CD4-positive, alpha-beta T cell treated with Interleukin-1 beta for 1 hour (primary cell): Measurements from ENCODE around the gene SEC23B.

ENCODE experiments used
- DNase-seq, 2 donors: peaks; one replicate each; pipeline ENCODE4 v3.0.0-alpha.2; 2020 to 2022

Gene SEC23B

GRCh38 chr20:18527339-18527738, 19.6 kb downstream of the SEC23B start:
- no peak for DNase-seq

- no peak for DNase-seq
Observed at GRCh38 chr20:18527836-18528235, 20.1 kb downstream of the SEC23B start.

DNA sequence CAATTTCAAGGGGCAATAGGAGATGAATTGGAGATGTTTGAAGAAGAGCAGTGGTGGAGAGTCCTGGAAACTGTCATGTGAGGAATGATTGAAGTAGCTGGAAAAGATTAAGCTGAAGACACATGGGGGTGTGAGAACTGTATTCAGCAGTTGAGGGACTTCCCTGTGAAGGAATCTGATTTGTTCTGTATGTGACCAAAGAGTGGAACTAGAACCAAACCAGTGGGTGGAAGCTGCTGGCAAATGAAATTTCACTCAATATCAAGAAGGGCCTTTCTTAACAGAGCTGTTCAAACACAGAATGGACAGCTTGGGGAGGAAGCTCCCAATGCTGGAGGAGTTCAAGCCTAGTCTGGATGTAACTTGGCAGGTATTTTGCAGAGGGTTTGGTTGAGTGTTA, 21.3 kb downstream of the SEC23B start:
- DNase-seq = no peak

- DNase-seq = no peak
Observed at GRCh38 chr20:18532626-18533025, 24.9 kb downstream of the SEC23B start.

DNA sequence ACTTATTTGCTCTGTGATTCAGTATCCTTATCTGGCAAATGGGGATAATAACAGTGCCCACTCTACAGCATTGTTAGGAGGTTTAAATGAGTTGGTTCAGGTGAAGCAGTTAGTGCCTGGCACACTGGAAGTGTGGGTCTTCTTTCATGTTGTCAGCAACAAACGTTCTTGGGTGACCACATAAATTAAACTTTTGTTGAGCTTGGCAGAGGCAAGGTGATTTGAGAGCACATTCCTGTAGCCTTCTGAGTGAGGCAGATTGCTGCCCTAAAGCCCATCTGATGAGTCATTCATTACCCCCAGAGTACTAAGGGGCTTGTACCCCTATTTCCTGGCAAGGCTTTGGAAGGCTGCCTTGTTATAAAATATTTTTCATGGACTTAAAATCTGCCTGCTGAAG, 25.8 kb downstream of the SEC23B start:
- no peak for DNase-seq

DNA sequence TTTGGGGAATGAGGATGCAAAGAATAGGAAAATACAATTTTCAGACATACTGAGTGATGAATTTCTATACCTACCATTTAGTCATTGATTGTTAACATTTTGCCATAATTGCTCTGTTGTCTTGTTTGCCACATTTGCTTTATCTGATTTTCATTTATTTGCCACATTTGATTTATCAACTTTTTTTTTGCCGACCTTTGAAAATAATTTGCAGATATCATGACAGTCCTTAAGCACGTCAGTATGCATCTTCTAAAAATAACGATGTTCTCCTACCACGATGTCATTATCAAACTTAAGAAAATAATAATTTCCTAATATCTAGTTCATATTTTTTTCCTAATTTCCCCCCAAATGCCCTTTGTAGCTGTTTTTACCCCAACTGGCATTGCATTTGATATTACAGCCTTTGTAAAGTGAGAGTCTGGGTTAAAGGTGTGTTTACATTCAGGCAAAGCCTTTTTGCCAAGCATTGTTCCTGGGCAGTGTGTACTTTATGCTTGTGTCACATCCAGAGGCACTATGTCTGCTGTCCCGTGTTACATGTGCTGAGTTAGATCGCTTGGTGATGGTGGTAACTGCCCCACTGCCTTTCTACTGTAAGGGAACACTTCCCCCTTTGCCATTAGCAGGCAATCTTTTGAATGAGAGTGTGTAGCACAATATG, 26.4 kb downstream of the SEC23B start:
- DNase-seq = no peak

DNA sequence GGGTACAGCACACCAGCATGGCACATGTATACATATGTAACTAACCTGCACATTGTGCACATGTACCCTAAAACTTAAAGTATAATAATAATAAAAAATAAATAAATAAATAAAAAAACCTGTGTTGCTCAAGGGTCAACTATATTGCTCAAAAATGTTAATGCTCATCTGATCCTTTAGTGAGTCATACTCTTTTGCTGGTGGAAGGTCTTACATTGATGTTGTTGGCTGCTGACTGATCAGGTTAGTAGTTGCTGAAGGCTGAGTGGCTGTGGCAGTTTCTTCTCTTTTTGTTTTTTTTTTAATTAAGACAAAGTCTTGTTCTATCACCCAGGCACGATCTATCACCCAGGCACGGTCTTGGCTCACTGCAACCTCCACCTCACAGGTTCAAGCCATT, 29.9 kb downstream of the SEC23B start:
- DNase-seq = no peak

DNA sequence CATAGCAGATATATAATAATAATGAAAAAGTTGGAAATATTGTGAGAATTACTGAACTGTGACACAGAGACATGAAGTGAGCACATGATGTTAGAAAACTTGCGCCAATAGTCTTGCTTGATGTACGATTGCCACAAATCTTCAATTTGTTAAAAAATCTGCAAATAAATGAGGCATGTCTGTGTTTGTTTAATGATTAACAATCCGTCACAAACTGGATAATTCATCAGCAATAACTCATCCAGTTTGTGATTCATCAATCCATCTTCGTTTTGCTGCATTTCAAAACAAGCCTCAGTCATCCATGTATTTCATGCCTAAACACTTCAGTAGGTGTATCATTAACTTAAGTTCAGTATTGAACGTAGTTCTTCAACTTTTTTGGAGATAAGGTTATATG, 34.0 kb downstream of the SEC23B start:
- DNase-seq = no peak

GRCh38 chr20:18543216-18543615, 35.5 kb downstream of the SEC23B start:
- DNase-seq = no peak

DNA sequence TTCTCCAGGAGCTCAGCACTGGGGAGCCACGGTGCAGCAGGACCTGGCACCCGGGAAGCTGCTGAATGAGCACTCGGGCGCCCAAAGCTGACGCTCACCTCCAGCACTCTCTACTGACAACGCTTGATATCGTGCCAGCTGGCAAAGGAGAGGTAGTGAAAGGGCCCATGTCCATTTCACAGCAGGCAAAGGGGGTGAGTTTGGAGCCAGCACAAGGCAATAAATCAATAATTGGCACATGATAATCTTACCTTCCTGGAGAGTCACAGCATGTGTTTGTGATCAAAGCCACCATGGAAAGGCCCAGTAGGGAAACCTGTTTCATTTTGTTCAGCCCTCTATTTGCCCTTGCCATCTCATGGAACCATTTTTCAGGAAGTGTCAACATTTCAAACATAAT, 36.2 kb downstream of the SEC23B start:
- no peak for DNase-seq

- DNase-seq = no peak
Observed at GRCh38 chr20:18545566-18545965, 37.8 kb downstream of the SEC23B start.

- DNase-seq = no peak
Observed at GRCh38 chr20:18548465-18548864, 40.7 kb downstream of the SEC23B start.

DNA sequence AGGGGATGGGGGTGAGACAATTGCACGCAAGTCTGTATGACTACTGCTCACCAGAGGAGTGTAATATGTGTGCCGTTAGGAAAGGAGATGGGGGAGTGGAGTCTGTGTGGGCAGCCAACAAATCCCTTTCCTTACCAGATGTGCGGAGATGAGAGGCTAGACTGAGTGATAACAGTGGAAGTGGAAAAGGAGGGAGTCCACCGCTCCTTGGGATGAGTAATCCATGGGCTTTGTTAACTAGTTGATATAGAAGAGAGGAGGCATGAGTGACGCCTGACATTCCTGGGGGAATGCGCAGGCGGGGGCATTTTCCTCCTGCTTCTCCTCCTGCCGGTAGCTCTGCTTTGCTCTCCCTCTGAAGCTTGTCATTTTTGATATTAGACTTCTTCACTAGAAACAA, 46.0 kb downstream of the SEC23B start:
- no peak for DNase-seq

- DNase-seq = peak; percentile 94 to 95
Observed at GRCh38 chr20:18566892-18567738, 59.4 kb downstream of the SEC23B start, which contains the start of gene SMIM26. Gene SMIM26 (plus strand): TSS chr20:18567432. CDS start chr20:18567479, 47 bp downstream.

- DNase-seq = no peak
Observed at GRCh38 chr20:18567739-18568091, 60.0 kb downstream of the SEC23B start.

DNA sequence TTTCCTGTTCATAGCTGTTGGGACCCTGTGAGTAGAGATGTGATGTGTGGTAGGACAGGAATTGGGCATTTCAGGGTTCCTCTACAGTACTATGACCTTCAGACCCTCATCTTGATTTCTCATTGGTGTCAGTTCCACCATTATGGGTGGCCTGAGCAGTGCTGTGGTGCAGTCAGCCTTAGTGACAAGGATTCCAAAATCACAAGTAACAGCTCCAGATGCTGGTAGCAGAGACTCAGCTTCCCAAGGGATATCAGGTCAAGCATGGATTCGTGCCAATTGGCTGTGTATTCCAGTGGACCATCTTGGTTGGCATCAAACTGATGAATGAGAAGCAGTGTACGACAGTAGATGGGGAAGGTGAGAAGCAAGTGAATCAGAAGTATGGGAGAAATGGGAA, 63.3 kb downstream of the SEC23B start:
- no peak for DNase-seq

- DNase-seq = no peak
Observed at GRCh38 chr20:18571578-18571977, 63.8 kb downstream of the SEC23B start.

- DNase-seq = no peak
Observed at GRCh38 chr20:18577942-18578341, 70.2 kb downstream of the SEC23B start.

DNA sequence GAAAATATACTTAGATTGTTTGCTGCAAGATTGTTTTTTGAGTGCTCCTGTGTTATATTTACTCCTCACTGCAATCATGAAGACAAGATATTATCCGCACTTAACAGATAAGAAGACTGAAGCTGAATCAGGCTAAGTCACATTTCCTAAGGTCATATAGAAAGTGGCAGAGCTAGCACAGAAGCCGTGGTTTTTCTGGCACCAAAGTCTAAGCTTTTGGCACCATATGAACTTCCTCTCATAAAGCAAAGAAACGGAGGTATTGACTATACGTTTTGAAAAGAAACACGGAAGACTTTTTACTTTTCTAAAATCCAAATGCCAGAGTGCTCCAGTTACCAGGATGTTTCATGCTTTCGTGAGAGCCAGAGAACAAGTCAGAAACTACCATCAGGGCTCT, 70.8 kb downstream of the SEC23B start:
- no peak for DNase-seq

DNA sequence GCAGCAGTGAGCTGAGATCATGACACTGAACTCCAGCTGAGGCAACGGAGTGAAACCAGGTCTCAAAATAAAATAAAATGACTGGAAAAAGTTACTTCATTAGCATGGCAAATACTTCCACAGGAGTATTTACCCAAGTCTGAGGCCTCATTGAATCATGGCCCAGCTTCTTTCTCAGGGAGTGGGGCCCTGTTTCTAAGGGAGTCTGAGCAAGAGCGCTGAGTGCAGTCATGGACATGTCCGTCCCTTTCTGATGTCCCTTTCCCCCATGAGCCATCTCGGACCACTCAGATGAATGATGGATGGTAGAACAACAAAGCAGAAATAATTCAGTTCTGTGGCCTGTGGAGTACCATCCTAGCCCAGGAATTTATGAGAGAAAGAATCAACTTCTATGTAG, 72.3 kb downstream of the SEC23B start:
- no peak for DNase-seq

- DNase-seq = no peak
Observed at GRCh38 chr20:18585134-18585533, 77.4 kb downstream of the SEC23B start.

DNA sequence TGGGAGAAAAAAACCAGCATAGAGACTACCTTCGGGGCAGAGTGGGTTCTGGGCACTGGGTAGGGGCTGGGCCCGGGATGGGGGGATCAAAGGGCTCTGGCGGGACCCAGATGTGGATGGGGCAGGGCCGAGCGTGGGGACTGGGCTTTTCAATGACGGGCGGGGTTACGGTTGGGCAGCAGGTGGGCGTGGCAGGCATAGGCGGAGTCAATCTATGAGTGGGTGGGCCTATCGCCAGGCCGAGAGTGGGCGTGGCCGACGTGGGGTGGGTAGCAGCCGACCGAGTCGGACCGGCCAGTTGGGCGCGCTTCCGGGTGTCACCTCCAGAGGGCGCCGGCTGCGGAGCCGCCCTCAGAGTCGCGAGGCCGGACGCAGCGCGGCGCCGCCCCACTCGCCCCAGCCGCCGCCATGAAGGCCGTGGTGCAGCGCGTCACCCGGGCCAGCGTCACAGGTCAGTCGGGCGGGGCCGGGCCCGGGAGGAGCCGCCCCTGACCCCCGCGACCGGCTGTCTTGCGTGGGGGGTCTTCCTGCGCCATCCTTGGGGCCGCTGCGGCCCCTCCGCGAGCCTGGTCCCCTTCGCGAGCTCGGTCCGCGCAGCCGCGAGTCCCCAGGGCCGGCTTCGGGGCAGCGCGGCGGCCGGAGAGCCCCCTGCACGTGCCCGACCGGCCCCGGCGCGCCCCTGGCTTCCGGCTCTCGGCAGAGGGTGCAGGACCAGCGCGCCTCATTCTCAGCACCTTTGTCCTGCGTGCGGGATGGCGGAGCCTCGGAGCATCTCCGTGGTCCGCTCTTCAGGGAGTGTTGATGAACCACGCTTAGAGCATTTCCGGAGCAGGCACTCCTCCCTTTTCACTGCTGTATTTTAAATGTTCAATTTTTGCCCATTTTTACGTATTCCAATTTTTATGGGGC, 80.2 kb downstream of the SEC23B start, which contains the start of gene DTD1:
Gene DTD1 (plus strand): TSS at position 390 of the 909 bp plus-strand sequence. CDS start 19 bp downstream, at position 409.
- DNase-seq = peak; percentile 87 to 89

DNA sequence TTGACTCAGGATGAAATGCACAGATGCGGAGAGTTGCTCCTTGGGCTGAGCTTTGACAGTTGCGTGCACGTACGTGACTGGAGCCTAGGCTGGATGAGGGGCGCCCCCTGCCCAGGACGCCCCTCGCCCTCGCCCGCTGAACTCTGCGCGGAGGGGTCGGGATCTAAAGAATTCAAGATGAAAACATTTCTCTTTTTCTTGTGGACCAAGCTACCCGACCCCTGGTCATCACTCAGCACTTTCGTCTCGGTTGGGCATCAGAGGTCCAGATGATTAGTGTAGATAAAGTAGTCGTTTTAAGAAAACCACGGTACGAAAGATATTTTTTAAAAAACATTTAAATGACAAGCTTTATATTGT, 80.8 kb downstream of the SEC23B start:
- DNase-seq = no peak
